HUES48 (cell line): Measurements from ENCODE around the gene TEX54.

ENCODE experiments used
- H3K27ac ChIP-seq: one replicate; pipeline ENCODE4 v1.7.0; 2013; ENCODE audit warnings: low read depth, low read length, inconsistent platforms
- H3K27me3 ChIP-seq: 2 replicates; pipeline ENCODE4 v1.6.1; 2013; ENCODE audit warnings: mild to moderate bottlenecking, low read length; ENCODE audit not compliant: control insufficient read depth, insufficient read depth
- H3K36me3 ChIP-seq: 2 replicates; pipeline ENCODE4 v1.6.1; 2013; ENCODE audit warnings: low read length; ENCODE audit not compliant: control insufficient read depth, insufficient read depth
- H3K4me1 ChIP-seq: 2 replicates; pipeline ENCODE4 v1.6.1; 2013; ENCODE audit warnings: mild to moderate bottlenecking, low read length; ENCODE audit not compliant: control insufficient read depth, insufficient read depth
- H3K4me3 ChIP-seq: 2 replicates; pipeline ENCODE4 v1.5.1; 2013; ENCODE audit warnings: mild to moderate bottlenecking, low read depth, low read length
- H3K9ac ChIP-seq: 2 replicates; pipeline ENCODE4 v1.6.1; 2013; ENCODE audit warnings: mild to moderate bottlenecking, low read depth, low read length, moderate library complexity
- H3K9me3 ChIP-seq: 2 replicates; pipeline ENCODE4 v1.6.1; 2013; ENCODE audit warnings: low read length; ENCODE audit not compliant: control insufficient read depth, insufficient read depth

The TEX54 gene

GRCh38 chr11:62823677-62824076 lies 9.0 kb downstream of the TEX54 start:
- Histone ChIP-seq H3K27ac (no peak overlapping the region), H3K4me1 (no peaks in the 10 kb centered on the region), H3K4me3 (no peak overlapping the region), H3K36me3 (peaks cover 75% of the 10 kb centered on the region), H3K9ac (no peak overlapping the region), H3K27me3 (no peaks in the 10 kb centered on the region), H3K9me3 (no peaks in the 10 kb centered on the region)

DNA sequence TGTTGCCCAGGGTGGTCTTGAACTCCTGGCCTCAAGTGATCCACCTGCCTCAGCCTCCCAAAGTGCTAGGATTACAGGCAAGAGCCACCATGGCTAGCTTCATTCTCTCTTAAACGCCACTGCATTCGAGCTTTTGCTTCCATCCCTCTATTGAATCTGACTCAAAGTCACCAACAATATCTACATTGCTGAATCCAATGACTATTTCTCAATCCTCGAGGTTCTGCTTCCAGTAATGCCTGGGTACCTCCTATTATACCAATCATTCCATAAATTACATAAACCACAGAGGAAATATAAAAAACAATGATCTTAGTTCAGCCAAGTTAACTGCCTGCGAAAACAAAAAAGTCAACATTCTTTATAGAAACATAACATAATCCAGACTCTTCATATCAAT lies 15.5 kb downstream of the TEX54 start:
- no peaks in the 10 kb centered on the region for H3K9me3 ChIP-seq
- no peak overlapping the region for H3K27ac ChIP-seq
- no peak overlapping the region for H3K4me3 ChIP-seq
- no peaks in the 10 kb centered on the region for H3K4me1 ChIP-seq
- H3K9ac ChIP-seq: no peak overlapping the region
- H3K36me3 ChIP-seq: peaks cover 35% of the 10 kb centered on the region
- no peaks in the 10 kb centered on the region for H3K27me3 ChIP-seq

DNA sequence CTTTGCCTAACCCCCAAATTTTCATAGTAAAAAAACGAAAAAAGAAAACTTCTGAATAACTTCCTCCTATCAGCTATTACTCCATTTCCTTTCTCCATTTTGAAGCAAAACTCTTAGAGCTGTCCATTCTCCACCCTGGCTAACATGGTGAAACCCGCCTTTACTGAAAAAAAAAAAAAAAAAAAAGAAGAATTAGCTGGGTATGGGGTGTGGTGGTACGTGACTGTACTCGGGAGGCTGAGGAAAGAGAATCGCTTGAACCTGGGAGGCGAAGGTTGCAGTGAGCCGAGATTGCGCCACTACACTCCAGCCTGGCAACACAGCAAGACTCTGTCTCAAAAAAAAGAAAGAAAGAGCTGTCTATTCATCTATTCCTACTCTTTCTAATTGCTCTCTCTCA lies 16.1 kb downstream of the TEX54 start:
- H3K4me3 ChIP-seq: no peak overlapping the region
- no peaks in the 10 kb centered on the region for H3K4me1 ChIP-seq
- H3K9me3 ChIP-seq: no peaks in the 10 kb centered on the region
- H3K27ac ChIP-seq: no peak overlapping the region
- H3K9ac ChIP-seq: no peak overlapping the region
- peaks cover 29% of the 10 kb centered on the region for H3K36me3 ChIP-seq
- H3K27me3 ChIP-seq: no peaks in the 10 kb centered on the region

DNA sequence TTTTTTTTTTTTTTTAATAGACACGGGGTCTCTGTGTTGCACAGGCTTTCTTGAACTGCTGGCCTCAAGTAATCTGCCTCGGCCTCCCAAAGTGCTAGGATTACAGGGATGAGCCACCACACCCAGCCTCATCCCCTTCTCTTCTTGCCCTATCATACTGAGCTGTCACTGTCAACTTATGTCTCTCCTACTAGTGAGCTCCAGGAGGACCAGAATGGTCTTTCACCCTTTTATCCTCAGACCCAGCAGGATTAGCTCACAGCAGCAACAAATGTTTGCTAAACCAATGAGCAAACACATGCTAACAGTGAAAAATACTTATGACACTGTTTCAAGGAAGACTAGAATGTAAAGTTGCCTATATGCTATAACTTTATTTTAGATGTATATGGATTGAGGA lies 21.0 kb downstream of the TEX54 start:
- Histone ChIP-seq H3K36me3 (peaks cover 6% of the 10 kb centered on the region), H3K27me3 (no peaks in the 10 kb centered on the region), H3K9ac (no peak overlapping the region), H3K4me1 (no peaks in the 10 kb centered on the region), H3K9me3 (no peaks in the 10 kb centered on the region), H3K27ac (no peak overlapping the region), H3K4me3 (no peak overlapping the region)

DNA sequence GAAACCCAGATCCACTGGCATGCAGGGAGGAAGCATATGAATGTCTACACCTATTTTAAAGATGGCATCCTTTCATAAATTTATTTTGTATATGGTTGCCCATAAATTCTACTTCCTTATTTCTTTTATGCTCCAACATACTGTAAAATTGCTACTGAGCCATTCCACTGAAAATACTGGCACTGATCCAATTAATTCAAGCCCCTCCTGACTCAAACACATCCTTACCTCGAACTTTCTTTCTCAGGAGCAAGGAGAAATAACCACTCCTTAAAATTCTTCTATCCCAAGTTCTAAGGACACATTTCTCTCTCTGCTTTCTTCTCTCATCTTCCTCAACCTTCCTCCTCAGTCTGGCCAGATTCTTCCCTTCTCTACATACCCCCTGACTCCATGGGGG lies 21.9 kb downstream of the TEX54 start:
- Histone ChIP-seq H3K4me3 (no peak overlapping the region), H3K27me3 (no peaks in the 10 kb centered on the region), H3K36me3 (peaks cover 1% of the 10 kb centered on the region), H3K9ac (no peak overlapping the region), H3K9me3 (no peaks in the 10 kb centered on the region), H3K27ac (no peak overlapping the region), H3K4me1 (no peaks in the 10 kb centered on the region)

GRCh38 chr11:62806611-62807121 lies 26.0 kb downstream of the TEX54 start:
- Histone ChIP-seq H3K9me3 (no peaks in the 10 kb centered on the region), H3K9ac (no peak overlapping the region), H3K4me3 (no peak overlapping the region), H3K27ac (peak overlapping the region; percentile 85), H3K36me3 (peaks cover 18% of the 10 kb centered on the region), H3K4me1 (0 out of 2 replicates have a peak, but pooled peaks cover 6% of the 10 kb centered on the region), H3K27me3 (no peaks in the 10 kb centered on the region)

DNA sequence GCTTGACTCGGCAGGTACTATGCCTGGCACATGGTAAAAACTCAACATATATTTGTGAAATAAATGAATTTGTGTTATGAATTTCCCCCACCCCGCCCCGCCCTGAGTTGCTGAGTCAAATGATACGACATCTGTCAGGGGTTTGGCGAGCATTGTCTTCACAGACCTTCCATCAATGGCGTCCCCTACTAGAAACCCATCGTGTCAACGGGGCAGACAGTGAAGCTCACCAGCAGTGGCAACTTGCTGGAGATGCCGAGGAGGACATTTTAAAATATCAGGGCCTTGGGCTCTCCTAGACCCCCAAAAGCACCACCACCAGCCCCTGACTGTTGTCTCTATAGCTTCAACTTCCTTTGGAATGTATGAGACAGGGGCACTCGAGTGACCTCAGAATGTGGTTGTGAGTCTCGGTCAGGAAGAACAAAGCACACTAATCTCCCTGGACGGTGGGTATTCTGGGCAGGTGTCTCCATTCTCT lies 26.6 kb downstream of the TEX54 start:
- H3K4me1 ChIP-seq: 0 out of 2 replicates have a peak, but pooled peaks cover 6% of the 10 kb centered on the region
- H3K27me3 ChIP-seq: no peaks in the 10 kb centered on the region
- peak overlapping the region; percentile 87 for H3K4me3 ChIP-seq
- H3K9me3 ChIP-seq: no peaks in the 10 kb centered on the region
- peaks cover 25% of the 10 kb centered on the region for H3K36me3 ChIP-seq
- H3K9ac ChIP-seq: peak overlapping the region; percentile 50
- H3K27ac ChIP-seq: peak overlapping the region; percentile 85

GRCh38 chr11:62805076-62805892 lies 27.4 kb downstream of the TEX54 start, which contains the start of gene NXF1:
NXF1 (minus strand) TSS chr11:62805440; CDS start chr11:62805356, 84 bp downstream.
- H3K36me3 ChIP-seq: peaks cover 32% of the 10 kb centered on the region
- peak within 1 kb of the TSS; percentile 85 for H3K27ac ChIP-seq
- H3K9ac ChIP-seq: peak within 1 kb of the TSS; percentile 50
- no peaks in the 10 kb centered on the region for H3K27me3 ChIP-seq
- 0 out of 2 replicates have a peak, but pooled peaks cover 6% of the 10 kb centered on the region for H3K4me1 ChIP-seq
- no peaks in the 10 kb centered on the region for H3K9me3 ChIP-seq
- H3K4me3 ChIP-seq: peak within 1 kb of the TSS; percentile 87

DNA sequence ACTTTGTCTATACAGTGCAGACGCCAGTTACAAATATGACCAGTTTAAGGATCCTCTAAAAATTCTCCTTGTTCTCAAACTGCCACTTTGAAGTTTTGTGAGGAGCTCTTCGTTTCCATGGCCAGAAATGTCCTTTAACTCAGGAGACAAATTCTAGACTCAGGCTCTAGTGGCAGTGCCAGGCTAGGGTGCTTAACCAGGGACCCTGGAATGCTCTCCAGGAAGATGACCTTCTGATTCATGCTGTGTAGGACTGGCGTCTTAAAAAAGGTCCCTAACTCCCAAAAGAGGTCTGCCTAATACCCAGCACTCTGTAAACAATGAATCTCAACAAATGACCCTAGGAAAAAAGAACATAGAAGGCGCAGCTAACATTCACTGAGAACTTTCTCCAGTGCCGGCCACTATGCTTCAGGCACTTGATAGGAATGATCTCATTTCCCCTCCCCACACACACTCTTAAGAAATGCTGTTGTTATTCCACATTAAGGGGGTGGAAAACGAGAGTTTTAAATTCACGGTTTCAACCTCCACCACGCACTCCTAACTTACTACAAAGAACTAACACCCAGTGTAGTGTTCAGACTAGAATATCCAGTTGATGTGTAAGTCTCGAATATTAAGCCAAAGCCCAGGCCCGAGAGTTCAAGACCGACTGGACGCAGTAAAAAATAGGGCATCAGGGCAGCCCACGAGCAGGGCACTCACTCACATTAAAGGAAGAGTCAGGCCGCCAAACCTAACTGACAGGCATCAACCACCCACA lies 28.1 kb downstream of the TEX54 start:
- Histone ChIP-seq H3K9me3 (no peaks in the 10 kb centered on the region), H3K4me1 (0 out of 2 replicates have a peak, but pooled peaks cover 6% of the 10 kb centered on the region), H3K36me3 (peaks cover 40% of the 10 kb centered on the region), H3K9ac (peak overlapping the region; percentile 50; the same call in 1 of the 2 replicates), H3K4me3 (peak overlapping the region; percentile 87), H3K27me3 (no peaks in the 10 kb centered on the region), H3K27ac (peak overlapping the region; percentile 83)

DNA sequence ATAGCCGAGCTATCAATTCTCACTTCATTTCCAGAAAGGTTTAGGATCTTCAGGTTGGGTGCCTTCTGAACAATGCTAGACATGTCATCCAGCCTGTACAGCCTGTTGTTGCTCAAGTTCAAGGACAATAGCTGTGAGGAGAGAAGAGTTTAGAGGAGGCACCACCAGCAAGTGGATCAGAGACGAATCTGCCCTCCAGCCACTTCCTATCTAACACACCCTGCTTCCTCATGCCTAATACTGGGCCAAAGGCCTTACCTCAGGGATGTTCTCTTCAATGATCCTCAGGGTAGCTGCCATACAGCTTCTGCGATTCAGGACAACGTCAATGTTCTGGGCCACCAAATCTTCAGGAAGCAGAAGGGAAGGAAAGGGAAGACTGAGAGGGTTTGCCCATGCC lies 31.6 kb downstream of the TEX54 start:
- Histone ChIP-seq H3K36me3 (peaks cover 72% of the 10 kb centered on the region), H3K27me3 (no peaks in the 10 kb centered on the region), H3K9me3 (no peaks in the 10 kb centered on the region), H3K4me1 (0 out of 2 replicates have a peak, but pooled peaks cover 6% of the 10 kb centered on the region), H3K4me3 (no peak overlapping the region), H3K27ac (no peak overlapping the region), H3K9ac (no peak overlapping the region)
